Pons (tissue), 1 donor: ENCODE results near the gene LSP1.
A peak's percentile ranks its signal among the peaks of the same experiment; 100 is the strongest.
"Not testable (repeated sequence)": the region's sequence is repeated elsewhere in the genome, so short reads cannot be mapped to it uniquely, and the experiment has no call there.

ENCODE experiments used
- DNase-seq: peaks from one replicate; pipeline ENCODE4 v3.0.0-alpha.2; 2016; ENCODE audit warnings: low spot score

Gene LSP1, protein sequence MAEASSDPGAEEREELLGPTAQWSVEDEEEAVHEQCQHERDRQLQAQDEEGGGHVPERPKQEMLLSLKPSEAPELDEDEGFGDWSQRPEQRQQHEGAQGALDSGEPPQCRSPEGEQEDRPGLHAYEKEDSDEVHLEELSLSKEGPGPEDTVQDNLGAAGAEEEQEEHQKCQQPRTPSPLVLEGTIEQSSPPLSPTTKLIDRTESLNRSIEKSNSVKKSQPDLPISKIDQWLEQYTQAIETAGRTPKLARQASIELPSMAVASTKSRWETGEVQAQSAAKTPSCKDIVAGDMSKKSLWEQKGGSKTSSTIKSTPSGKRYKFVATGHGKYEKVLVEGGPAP

DNA sequence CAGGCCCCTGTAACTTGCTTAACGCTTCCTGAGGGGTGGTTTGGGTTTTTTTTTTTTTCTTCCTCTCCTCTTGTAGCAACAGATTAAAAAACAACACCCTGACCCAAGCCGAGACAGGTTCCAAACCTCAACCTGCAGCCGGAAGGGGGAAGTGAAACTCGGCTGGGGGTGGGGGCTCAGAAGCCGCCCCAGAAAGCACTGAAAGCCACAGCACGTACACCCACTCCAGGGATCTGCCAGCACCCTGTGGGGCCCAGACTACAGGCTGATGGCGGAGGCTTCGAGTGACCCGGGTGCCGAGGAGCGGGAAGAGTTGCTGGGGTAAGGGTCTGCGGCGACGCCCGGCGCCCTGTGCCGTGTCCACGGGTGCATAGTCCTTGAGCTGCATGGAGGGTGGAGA, at the start of gene LSP1:
Gene LSP1, plus strand, starts transcription at position 208 of the 400 bp plus-strand sequence. Its CDS starts 61 bp downstream, at position 269.
- DNase-seq: peak; percentile 46

DNA sequence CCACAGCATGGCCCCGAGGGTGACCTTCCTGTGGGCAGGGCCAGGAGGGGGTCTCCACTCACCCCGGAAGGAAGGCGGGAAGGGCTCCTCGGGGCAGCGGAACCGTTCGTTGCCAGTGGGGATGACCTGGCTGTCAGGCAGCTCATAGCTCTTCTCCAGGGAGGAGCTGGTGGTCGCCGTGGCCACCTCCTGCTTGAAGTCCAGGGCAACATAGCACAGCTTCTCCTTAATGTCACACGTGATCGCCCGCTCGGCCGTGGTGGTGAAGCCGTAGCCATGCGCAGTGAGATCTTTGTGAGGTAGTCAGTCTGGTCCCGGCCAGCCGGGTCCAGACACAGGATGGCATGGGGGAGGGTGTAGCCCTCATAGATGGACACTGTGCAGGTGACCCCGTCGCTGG, 49.6 kb upstream of the LSP1 start:
- no peak for DNase-seq

DNA sequence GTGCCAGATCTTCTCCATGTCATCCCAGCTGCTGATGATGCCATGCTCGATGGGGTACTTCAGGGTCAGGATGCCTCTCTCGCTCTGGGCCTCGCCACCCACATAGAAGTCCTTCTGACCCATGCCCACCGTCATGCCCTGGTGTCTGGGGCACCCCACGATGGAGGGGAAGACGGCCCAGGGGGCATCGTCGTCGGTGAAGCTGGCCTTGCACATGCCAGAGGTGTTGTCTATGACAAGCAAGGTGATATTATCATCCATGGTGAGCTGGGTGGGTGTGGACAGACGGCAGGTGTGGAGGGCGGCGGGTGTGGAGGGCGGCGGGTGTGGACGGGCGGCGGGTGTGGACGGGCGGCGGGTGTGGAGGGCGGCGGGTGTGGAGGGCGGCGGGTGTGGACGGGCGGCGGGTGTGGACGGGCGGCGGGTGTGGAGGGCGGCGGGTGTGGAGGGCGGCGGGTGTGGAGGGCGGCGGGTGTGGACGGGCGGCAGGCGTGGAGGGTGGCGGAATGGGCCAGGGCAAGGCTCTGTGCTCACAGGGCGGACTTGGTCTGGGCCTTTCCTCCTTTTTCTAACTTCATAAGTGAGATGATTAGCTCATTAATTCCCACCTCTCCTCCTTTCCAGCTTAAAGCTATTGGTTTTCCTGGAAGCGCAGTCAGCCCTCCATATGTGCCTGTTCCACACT, 48.9 kb upstream of the LSP1 start:
- not testable (repeated sequence) for DNase-seq

DNA sequence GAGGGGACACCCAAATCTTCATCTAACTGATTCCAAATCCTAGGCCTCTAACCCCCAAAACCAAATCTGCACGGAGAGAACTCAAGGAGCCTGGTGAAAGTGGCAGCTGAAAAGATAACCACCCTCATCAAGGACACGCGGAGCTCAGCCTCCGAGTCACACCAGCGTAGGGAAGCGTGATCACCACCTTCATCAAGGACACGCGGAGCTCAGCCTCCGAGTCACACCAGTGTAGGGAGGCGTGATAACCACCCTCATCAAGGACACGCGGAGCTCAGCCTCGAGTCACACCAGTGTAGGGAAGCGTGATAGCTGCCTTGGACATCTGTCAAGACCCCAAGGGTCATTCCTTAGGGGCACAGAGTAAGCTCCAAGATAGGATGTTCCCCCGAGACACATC, 47.4 kb upstream of the LSP1 start:
- DNase-seq: no peak

DNA sequence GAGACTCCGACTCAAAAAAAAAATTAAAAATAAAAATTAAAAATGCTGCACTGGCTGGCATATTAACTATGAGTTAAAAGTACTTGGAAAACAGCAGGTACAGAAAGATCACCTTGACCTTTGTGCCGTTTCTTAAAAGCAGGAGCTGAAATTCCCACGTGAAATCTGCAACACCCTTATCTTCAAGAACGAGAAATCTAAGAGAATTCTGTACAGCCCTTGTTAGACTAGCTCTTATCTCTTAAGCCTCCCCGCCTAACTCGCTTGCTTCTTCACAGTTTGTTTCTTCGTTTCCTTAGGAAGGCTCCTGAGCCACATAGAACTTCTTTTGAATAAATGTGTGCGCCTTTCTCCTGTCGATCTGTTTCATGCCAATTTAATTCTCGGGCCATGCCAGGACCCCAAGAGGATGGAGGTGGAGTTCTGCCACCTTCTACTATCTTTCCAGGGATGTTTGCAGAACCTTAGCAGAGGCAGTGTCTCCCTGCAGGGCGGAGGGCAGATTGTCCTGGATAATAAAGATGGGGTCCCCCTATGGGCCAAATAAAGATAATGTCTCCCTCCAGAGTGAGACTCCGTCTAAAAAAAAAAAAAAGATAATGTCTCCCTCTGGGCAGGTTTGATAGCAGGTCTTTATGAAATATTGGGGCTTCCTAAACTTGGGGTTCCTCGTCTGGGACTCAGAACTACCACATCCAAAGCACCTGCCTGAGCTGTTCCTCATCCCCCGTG, 45.5 kb upstream of the LSP1 start:
- no peak for DNase-seq

DNA sequence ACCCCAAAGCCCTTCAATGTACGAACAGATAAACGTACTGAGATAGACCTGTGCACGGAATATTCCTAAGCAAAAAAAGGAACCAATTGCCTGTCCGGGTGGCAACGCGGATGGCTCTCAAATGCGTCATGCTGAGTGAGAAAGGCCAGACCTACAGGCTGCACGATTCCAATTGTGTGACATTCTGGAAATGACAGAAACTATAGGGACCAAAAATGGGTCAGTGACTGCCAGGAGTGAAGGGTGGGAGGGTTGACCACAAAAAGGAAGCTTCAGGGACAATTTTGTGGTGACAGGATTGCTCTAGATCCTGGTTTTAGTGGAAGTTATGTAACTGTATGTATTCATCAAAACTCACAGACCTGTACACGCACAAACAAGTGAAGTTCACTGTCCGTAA, 42.1 kb upstream of the LSP1 start:
- DNase-seq: no peak

DNA sequence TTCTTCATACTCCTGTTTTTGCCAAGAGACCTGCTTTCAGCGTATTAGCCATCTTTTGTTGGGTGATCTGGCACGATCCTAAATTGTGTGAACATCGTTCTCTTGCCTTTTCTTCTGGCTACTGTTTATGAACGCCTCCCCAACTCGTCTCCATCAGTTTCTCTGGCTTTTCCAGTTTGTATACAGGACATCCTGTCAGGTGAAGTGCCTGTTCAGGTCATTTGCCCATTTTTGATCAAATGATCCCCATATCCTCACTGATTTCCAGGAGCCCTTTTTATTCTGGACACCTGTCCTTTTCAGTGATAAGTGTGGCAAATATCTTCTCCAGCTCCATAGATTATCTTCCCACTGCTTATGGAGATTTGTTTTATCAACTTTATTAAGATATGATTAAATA, 40.6 kb upstream of the LSP1 start:
- no peak for DNase-seq

DNA sequence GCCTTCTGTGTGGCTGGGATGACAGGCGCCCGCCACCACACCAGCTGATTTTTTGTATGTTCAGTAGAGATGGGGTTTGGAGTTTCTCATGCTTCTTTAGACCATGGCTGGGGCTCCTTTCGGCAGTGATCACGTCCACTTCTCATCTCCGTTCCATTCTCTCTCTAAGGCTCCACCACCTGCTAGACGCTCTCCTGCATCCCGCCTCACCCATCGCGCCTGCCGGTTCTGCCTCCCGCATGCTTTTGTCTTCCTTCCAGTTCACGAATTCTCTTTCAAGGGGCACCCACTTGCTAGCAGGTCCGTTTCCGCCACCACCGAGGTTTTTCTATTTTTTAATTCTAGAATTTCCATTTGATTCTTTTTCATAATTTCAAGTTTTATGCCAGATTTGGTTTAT, 40.1 kb upstream of the LSP1 start:
- DNase-seq: no peak

DNA sequence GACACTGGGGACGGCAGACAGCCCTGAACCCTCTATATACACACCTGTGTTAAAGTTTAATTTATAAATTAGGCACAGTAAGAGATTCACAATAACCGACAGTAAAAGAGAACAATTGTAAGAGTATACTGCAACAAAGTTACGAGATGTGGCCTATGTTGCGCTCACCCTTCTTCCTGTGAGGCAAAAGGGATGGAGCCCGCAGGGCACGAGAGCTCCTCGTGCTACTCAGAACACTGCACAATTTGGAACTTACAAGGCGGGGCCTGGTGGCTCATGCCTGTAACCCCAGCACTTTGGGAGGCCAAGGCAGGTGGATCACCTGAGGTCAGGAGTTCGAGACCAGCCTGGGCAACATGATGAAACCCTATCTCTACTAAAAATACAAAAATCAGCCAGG, 39.5 kb upstream of the LSP1 start:
- DNase-seq: not testable (repeated sequence)

DNA sequence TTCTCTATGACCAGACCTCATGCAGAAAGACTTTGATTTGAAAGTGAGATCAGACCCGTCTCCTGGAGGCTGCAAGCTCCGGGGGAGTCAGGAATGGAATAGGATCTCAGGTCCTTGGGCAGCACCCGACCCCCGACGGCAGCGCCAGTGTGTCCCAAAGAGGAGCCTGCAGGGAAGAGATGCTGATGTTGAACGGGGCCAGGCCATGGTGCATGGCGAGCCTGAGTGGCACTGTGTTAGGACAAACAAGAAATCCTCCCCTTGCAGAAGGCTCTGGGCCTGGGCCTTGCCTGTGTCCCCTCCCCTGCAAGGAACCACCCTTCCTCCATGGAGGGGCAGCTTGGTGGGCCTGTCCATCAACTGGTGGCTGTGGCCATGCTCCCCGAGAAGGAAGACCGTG, 38.2 kb upstream of the LSP1 start:
- no peak for DNase-seq

DNA sequence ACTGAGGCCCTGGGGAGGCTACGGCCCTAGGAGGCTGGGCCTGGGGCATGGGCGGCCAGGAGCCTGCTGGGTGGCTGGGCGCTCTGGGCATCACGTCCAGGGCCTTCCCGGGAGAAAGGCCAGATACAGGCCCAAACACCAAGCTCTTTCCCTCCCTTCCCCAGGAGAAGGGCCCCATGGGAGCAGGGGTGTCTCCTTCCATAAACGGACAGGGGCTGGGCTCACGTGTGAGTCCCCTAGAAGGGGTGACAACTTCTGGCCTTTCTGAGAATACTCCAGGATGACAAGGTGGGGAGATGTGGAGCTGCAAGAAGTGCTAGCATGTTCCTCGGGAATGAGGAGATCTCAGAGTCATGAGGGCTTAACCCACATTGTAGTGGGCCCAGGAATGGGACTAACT, 37.6 kb upstream of the LSP1 start:
- no peak for DNase-seq

DNA sequence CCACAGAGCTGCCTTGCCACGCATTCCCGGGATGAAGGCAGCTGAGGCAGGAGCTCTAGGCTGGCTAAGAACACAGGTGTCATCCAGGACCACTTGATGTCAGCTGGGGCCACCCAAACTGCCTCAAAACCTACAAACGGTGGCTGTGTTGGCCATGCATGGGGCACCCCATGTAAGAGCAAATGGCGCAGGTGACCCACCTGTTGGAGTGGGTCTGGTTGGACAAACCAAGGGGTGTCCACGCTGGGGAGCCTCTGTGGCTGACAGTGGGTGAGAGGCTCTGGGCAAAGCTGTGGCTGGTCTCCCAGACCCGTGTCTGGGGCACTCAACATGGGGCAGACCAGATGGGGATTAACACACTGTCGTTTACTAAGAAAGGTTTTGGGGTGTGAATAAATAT, 37.1 kb upstream of the LSP1 start:
- DNase-seq: no peak

DNA sequence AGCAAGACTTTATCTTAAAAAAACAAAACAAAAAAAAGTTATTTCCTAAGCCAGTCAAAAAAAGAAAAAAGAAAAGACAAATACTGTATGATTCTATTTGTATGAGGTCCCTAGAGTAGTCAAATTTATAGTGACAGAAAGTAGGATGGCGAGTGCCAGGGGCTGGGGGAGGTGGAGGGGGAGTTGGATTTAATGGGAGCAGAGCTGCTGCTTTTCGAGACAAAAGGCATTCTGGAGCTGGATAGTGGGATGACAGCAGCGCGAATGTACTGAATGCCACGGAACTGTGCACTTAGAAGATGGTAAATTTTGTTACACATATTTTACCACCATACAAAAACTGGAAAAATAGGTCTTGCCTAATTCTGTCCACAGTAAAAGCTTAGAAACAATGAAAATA, 35.9 kb upstream of the LSP1 start:
- no peak for DNase-seq

DNA sequence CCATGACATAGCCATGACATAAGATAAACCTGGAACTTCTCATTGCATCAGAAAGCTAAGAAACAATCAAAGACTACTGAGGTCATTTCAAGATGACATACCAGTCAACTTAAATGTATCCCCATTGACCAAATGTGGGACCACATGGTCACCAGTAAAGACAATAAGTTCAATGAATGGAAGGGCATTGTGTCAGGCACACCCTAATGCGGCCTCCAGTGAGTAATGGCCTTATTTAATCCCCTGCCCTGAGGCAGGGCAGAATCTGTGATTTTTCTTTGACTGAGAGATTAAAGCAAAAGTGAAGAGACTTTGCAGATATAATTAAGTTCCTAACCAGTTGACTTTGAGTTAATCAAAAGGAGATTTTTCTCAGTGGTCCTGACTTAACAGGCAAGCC, 35.4 kb upstream of the LSP1 start:
- no peak for DNase-seq

DNA sequence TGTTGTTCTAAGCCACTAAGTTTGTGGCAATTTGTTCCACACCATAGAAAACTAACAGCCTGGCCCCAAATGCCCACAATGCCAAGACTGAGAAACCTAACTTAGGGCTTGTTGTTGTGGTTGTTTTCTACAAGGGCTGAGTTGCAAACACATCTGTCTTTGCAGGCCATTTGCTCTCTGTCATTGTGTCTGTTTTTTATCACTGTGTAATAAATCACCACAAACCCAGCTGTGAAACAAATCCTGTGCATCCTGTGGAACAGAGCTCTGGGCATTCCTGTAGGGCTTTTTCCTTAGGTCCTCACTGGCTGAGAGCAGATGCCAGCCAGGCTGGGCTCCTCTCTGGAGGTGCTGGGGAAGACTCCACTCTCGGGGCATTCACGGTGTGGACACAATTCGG, 33.8 kb upstream of the LSP1 start:
- DNase-seq: no peak

DNA sequence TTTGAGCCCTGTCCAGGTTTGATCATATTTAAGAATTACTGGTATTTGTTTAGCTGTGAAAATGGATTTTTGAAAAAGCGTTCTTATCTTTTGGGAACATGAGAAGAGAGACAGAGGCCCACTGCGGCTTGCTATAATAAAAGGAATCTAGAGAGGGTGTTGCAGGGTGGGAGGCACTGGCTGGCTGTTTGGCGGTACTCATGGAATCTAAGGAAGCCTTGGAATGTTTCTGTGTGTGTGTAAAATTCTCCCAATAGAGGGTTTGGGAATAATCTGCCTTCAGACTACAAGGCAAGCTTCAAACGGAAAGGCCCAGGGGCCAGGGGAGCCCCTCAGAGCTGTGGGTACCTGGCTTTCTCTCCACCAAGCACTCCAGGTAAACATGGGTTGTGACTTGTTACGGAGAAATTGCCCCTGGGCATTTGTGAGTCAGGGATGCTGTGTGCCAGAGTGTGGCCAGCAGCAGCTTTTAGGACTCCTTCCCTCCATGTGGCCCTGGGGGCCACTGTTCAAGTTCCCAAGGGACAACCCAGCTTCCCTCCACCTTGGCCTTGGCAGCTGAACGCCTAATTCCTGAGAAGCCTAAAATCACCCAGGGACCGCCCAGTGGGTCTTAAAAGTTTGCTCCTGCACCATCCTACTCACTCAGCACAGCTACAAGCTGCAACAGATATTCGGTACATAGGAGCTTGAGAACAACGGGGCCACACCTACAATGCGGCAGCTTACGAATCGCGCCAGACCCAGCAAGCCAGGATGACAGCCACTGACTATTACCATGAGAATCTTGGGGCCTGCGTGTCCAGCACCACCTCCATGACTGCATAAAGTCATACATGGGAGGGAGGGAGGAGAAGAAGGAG, 32.2 kb upstream of the LSP1 start:
- DNase-seq: no peak

DNA sequence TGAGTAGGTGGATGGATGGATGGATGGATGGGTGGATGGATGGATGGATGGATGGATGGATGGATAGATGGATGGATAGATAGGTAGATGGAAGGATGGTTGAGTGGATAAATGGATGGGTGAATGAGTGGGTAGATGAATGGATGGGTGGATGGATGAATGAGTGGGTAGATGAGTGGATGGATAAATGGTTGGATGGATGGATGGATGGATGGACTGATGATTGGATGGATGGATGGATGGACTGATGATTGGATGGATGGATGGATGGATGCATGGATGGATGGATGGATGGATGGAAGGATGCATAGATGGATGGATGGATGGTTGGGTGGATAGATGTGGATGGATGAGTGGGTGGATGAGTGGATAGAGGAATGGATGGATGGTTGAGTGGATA, 31.3 kb upstream of the LSP1 start:
- no peak for DNase-seq

DNA sequence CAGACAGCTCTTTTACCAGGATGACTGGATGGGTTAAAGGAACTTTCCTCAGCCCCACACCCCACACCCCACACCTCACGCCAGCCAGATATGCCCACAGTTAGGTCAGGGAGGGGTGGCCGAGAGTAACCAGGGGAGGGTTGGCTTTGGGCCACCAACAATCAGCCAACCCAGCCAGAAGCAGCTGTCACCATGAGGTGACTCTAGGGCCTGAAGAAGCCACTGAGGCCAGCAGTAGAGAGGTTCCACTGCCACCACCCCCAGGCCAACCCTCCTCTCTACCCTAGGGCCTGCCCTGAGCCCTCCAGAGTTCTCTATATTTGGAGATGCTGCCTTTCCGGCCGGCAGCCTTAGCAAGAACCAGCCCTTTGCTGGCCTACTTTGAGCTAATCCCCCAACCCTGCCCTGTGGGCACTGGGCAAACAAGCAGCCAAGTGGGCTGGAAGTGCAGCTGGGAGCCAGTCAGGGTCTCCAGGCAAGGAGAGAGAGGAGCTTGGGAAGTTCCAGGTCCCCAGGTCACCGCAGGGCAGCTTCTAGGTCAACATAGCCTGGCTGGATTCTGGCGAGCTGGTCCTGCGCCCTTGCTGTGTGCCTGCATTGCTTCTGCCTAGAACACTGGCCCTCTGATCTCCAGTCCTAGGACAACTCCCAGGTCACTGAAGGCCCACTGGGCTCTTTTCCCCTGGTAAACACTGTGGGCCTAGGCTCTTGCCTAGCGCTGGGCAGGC, 30.1 kb upstream of the LSP1 start:
- no peak for DNase-seq

DNA sequence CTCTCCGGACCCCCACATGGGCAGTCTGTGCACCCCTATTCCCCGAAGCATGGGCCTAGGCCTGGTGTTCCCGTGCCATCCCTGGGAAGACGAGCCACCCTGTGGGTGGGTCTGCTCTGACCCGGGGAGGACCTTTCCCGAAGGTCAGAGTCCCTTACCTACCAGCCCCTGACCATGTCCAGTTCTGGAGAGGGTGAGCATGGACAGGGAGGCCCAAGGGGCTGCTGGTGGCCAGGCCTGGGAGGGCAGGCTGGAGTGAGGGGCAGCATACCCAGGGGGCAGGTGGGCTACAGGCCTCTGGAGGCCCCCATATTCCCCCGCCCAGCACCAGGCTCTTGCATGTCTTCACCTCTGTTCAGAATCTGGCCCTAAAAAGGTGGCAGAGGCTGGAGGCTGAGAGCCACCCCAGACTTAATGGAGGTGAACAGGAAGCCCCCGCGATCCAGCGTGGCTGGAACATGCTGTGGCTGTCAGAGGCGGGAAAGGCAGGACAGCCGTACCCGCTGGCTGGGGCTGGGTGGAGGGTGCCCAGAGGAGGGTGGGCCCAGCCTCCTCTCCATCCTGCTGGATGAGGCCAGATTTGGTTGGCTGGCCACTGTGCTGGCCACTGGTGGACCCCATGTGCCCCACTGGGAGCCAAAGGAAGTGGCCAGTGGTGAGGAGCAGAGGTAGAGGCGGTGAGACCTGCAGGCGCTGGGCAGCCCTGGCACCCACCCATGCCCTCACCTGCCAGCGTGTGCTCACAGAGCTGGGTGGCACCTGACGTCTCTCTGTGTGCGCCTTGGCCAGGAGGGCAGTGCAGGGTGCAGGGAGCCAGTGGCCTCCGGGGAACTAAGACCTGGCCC, 29.3 kb upstream of the LSP1 start:
- no peak for DNase-seq

DNA sequence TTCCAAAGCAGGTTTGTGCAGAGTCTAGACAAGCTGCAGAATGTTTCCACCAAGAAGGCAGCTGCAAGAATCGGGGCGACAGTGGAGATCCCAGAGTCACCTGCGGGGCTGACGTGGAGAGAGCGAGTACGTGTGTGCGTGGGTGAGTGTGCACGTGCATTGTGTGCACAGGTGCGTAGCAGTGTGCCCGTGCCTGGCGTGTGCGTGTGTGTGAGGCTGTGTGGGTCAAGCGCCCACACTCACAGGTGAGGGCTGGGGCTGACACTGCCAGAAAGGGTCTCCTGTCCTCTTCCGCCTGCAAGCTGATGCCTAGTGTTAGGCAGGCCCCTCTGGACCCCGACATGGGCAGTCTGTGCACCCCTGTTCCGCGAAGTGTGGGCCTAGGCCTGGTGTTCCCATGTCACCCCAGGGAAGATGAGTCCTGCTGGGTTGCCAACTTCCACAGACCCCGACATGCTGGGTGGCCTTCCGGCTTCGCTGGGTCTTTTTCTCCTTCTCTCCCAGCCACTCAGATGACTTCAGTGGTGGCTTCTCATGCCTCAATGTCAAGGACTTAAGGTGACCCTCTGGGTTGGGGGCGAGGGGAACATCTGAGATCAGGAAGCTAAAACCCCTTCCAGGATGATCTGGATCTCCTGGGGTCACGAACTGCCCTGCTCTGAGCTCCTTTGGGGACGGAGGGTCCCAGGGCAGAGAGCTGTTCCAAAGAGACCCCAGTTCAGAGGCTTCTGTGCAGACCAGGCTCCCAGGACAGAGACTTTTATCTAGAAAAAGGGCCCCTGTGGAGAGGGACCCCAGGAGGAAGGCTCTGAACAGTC, 28.5 kb upstream of the LSP1 start:
- no peak for DNase-seq
